K562 (cell line): ENCODE results near the gene GPATCH4. TPM values are rescaled to one million over a fixed set of nuclear protein-coding genes. Genes with fewer than 3 reads are reported as not detected.

Experiments used
- ARID1B ChIP-seq: fragments of 450-650 bp; IDR thresholded peaks from 2 replicates; pipeline ENCODE4 v1.6.1; 2016; ENCODE audit warnings: antibody characterized with exemption, mild to moderate bottlenecking, inconsistent platforms
- BRF2 ChIP-seq: IDR thresholded peaks from 3 replicates; pipeline ENCODE4 v1.6.1; 2011; ENCODE audit warnings: borderline replicate concordance, mild to moderate bottlenecking; ENCODE audit not compliant: insufficient read length, insufficient read depth
- CEBPB ChIP-seq: fragments of 450-650 bp; IDR thresholded peaks from 2 replicates; pipeline ENCODE4 v1.6.1; 2016; ENCODE audit warnings: missing genetic modification characterization, missing compliant biosample characterization
- EGR1 ChIP-seq: fragments of 450-650 bp; conservative IDR thresholded peaks from 2 replicates; pipeline ENCODE4 v1.6.1; 2017; ENCODE audit warnings: mild to moderate bottlenecking
- FOSL1 ChIP-seq: fragments of 200-800 bp; sonication (Bioruptor generic); conservative IDR thresholded peaks from 2 replicates; pipeline ENCODE4 v1.6.1; 2016; ENCODE audit warnings: missing genetic modification characterization, missing compliant biosample characterization
- GABPB2 ChIP-seq: fragments of 250-450 bp; sonication (Bioruptor Pico); conservative IDR thresholded peaks from 2 replicates; pipeline ENCODE4 v1.5.1; 2021; ENCODE audit warnings: mild to moderate bottlenecking
- HMGN3 ChIP-seq: IDR thresholded peaks from 2 replicates; pipeline ENCODE4 v1.6.1; 2011; ENCODE audit warnings: borderline replicate concordance, low read depth, mild to moderate bottlenecking, mixed read lengths, low read length; ENCODE audit not compliant: insufficient read length; ENCODE audit errors: extremely low read depth
- HNRNPLL ChIP-seq: fragments of 200-400 bp; formaldehyde crosslinking; IDR thresholded peaks from 2 replicates; pipeline ENCODE4 v1.6.1; 2017; ENCODE audit warnings: low read length, low read depth, mild to moderate bottlenecking; ENCODE audit not compliant: poor library complexity, severe bottlenecking
- MEF2A ChIP-seq: IDR thresholded peaks from 2 replicates; pipeline ENCODE4 v1.6.1; 2011; ENCODE audit warnings: low read depth, mild to moderate bottlenecking, low read length, moderate library complexity; ENCODE audit not compliant: control insufficient read depth
- NCOA6 ChIP-seq: fragments of 450-650 bp; IDR thresholded peaks from 2 replicates; pipeline ENCODE4 v1.6.1; 2017; ENCODE audit warnings: mild to moderate bottlenecking
- NR1H2 ChIP-seq: sonication (generic); formaldehyde crosslinking; IDR thresholded peaks from 2 replicates; pipeline ENCODE4 v1.4.0; 2020; ENCODE audit warnings: mild to moderate bottlenecking, missing genetic modification reagents
- POLR2AphosphoS2 ChIP-seq: IDR thresholded peaks from 2 replicates; pipeline ENCODE4 v1.6.1; 2012; ENCODE audit warnings: low read length, improper control_type of control experiment
- RCOR1 ChIP-seq, 2 experiments: IDR thresholded peaks; 2 replicates each; pipeline ENCODE4 v1.6.1; 2012; ENCODE audit warnings: low read depth in 2 of 2, low read length in 2 of 2, borderline replicate concordance in 1 of 2, improper control_type of control experiment in 1 of 2
- RUNX1 ChIP-seq: sonication (generic); IDR thresholded peaks from 2 replicates; pipeline ENCODE4 v1.6.1; 2016; ENCODE audit warnings: antibody characterized with exemption, low read depth
- SAFB2 ChIP-seq: fragments of 200-400 bp; formaldehyde crosslinking; IDR thresholded peaks from 2 replicates; pipeline ENCODE4 v1.6.1; 2018; ENCODE audit warnings: borderline replicate concordance, low read length, low read depth, moderate library complexity; ENCODE audit not compliant: severe bottlenecking
- SMAD1 ChIP-seq: fragments of 150-350 bp; IDR thresholded peaks from 2 replicates; pipeline ENCODE4 v1.6.1; 2014; ENCODE audit warnings: low read length, low read depth; ENCODE audit not compliant: partially characterized antibody
- SP1 ChIP-seq: sonication (generic); formaldehyde crosslinking; IDR thresholded peaks from 2 replicates; pipeline ENCODE4 v1.8.1; 2022; ENCODE audit warnings: mild to moderate bottlenecking, missing genetic modification reagents
- SRF ChIP-seq, 2 experiments: fragments of 250-450, 450-650 bp in 1 of 2; sonication (Bioruptor Pico) in 1 of 2; sonication (generic) in 1 of 2; formaldehyde crosslinking; IDR thresholded peaks; 2 replicates each; pipeline versions ENCODE4 v1.5.0 to v1.5.1; 2020 to 2022; ENCODE audit warnings: mild to moderate bottlenecking in 1 of 2, missing genetic modification reagents in 1 of 2
- TAF15 ChIP-seq: fragments of 200-400 bp; formaldehyde crosslinking; IDR thresholded peaks from 2 replicates; pipeline ENCODE4 v1.6.1; 2017; ENCODE audit warnings: mild to moderate bottlenecking, low read depth, low read length, moderate library complexity
- TAL1 ChIP-seq: fragments of 450-650 bp; IDR thresholded peaks from 2 replicates; pipeline ENCODE4 v1.6.1; 2016; ENCODE audit warnings: mild to moderate bottlenecking
- ZNF23 ChIP-seq: fragments of 250-450 bp; sonication (Bioruptor Pico); IDR thresholded peaks from 2 replicates; pipeline ENCODE4 v1.4.0; 2020; ENCODE audit warnings: mild to moderate bottlenecking
- ZNF583 ChIP-seq: fragments of 250-450 bp; sonication (Bioruptor Pico); IDR thresholded peaks from 2 replicates; pipeline ENCODE4 v1.4.0; 2020
- ZNF707 ChIP-seq: fragments of 250-450 bp; sonication (Bioruptor Pico); conservative IDR thresholded peaks from 2 replicates; pipeline ENCODE4 v1.8.0; 2022; ENCODE audit warnings: inconsistent platforms, mild to moderate bottlenecking, moderate library complexity
- polyA plus RNA-seq, 8 experiments: library from polyadenylated mRNA; depleted of rRNA in 4 of 8; stranded (reverse) in 5 of 8; unstranded in 3 of 8; fragments of >200 nt; fragmentation: Nextera tagmentation in 2 of 8; fragmentation: Illumina TruSeq in 1 of 8; extraction: Ambion mirVana in 2 of 8; extraction: Trizol in 1 of 8; gene quantifications; 2 replicates each; pipeline versions ENCODE4 v1.2.1 to v1.2.3, GENCODE V29; 2011 to 2014; ENCODE audit warnings: inconsistent platforms in 1 of 8, missing spikeins in 1 of 8
- total RNA-seq, 7 experiments: library from RNA; depleted of rRNA in 6 of 7; stranded (reverse); fragments of >200 nt in 6 of 7; fragmentation: Illumina TruSeq in 2 of 7; extraction: Trizol in 2 of 7; gene quantifications; 2 replicates each; pipeline versions ENCODE4 v1.2.1 to v1.2.3, GENCODE V29; 2011 to 2021; ENCODE audit warnings: low replicate concordance in 1 of 7
- TF ChIP-seq, protein P1 (sequence below): sonication (generic); formaldehyde crosslinking; IDR thresholded peaks from 2 replicates; pipeline ENCODE4 v1.8.0; 2022; ENCODE audit warnings: missing genetic modification reagents, mild to moderate bottlenecking, borderline replicate concordance
- TF ChIP-seq, protein P2 (sequence below): fragments of 250-450 bp; sonication (Bioruptor Pico); IDR thresholded peaks from 2 replicates; pipeline ENCODE4 v1.5.0; 2021; ENCODE audit warnings: mild to moderate bottlenecking, moderate library complexity

Gene GPATCH4
- total and polyA plus RNA-seq, 9 of the 15 experiments (the other 6 are each of a cell fraction or from before 2014, with no cell fraction given): 43.7 to 105 (median 76.5) TPM

- TF ChIP-seq SRF (CRISPR knock-in tag; IDR thresholded peaks at IDR 0.05) (no peak), TAF15 (no peak), RCOR1 (IDR thresholded peaks at IDR 0.05; ENCODE audit: borderline replicate concordance in 1 of 2, low read depth in 2 of 2, low read length in 2 of 2) (peak in 1 of 2 experiments; percentile 65; a peak in 1 of 4 replicates), FOSL1 (tag) (no peak), MEF2A (peak; percentile 72; the same call in 1 of the 2 replicates), ZNF23 (CRISPR knock-in tag) (no peak), GABPB2 (no peak), HNRNPLL (no peak), HMGN3 (no peak), BRF2 (no peak), ZNF707 (CRISPR knock-in tag) (no peak), SMAD1 (no peak), NCOA6 (no peak), POLR2AphosphoS2 (no peak), CEBPB (no peak), ZNF583 (CRISPR knock-in tag) (no peak), SAFB2 (no peak), TAL1 (0 out of 2 replicates have a peak, but pooled peaks have one; percentile 3), ARID1B (no peak), EGR1 (no peak), RUNX1 (no peak), SP1 (CRISPR knock-in tag) (0 out of 2 replicates have a peak, but pooled peaks have one; percentile 27), NR1H2 (CRISPR knock-in tag) (no peak)
- TF ChIP-seq, protein P1, sequence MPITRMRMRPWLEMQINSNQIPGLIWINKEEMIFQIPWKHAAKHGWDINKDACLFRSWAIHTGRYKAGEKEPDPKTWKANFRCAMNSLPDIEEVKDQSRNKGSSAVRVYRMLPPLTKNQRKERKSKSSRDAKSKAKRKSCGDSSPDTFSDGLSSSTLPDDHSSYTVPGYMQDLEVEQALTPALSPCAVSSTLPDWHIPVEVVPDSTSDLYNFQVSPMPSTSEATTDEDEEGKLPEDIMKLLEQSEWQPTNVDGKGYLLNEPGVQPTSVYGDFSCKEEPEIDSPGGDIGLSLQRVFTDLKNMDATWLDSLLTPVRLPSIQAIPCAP (CRISPR knock-in tag): no peak
- TF ChIP-seq, protein P2, sequence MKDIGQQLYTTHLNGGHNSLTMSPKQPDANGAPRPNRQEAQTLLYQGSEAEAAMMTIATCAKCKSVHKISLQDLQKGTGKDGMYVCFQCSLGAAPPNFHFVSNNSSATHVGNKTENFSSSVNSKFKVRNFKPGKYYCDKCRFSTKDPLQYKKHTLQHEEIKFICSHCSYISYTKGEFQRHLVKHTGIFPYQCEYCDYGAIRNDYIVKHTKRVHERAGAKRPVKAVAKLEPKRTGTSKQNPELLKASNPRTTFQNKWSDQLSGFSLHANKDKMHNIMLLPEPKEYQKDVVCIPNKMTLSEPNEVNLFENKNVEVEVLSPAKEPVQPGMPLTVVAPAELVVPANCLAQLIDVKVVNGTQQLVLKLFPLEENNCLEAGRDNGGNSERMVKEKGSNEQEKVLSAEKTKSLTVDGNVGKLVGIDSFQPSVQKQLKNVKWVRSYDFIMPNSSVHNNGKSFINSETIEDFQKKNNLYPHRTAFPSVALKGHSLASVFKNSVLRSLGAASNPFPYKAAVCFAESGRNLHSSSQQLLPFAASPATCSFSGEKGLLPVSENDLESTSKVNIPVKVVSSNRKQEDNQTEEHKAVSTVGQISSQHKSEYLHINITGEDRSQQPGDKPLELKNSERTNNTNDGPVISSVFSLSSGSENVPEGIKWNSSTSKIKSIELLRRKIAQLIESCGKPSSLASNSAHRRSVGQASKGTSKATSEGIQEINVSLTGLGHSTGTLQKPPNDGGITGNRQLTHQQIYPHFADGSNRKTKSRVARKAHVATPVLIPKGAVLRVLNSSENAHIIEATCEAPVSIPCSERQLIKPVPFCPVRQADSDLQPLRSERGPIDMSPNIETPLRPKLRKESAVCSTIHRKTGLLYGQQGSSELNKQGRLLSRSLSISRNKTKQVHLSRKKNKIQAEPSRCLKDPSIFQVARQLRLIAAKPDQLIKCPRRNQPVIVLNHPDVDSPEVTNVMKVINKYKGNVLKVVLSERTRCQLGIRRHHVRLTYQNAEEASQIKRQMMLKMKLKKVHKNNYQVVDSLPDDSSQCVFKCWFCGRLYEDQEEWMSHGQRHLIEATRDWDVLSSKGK (CRISPR knock-in tag): no peak
Measured at GRCh38 chr1:156608036-156608674, 6.9 kb upstream of the GPATCH4 start (continued).
